AG04450 (cell line): ENCODE results near the gene FAF1. TPM values are rescaled to one million over a fixed set of nuclear protein-coding genes. Genes with fewer than 3 reads are reported as not detected.

Experiments
- CTCF ChIA-PET: fragments of 300-600, 350-600 bp; formaldehyde crosslinking; extraction: SDS; loops from one replicate; lab custom pipeline; 2022; ENCODE audit warnings: antibody characterized with exemption, inconsistent platforms; lab: Charles Lee
- POLR2A ChIA-PET: fragments of 350-600 bp; formaldehyde crosslinking; extraction: SDS; loops from one replicate; lab custom pipeline; 2021; ENCODE audit warnings: antibody characterized with exemption, inconsistent platforms; lab: Yijun Ruan, JAX
- DNase-seq: peaks from one replicate; pipeline ENCODE4 v3.0.0-alpha.2; 2011; ENCODE audit warnings: low read depth, low spot score
- H3K27ac ChIP-seq: one replicate; pipeline ENCODE4 v1.5.1; 2012; ENCODE audit warnings: low read depth, low read length, control low read depth
- H3K27me3 ChIP-seq: one replicate; pipeline ENCODE4 v1.6.0; 2012; ENCODE audit warnings: low read length; ENCODE audit not compliant: control insufficient read depth, insufficient read depth
- H3K4me3 ChIP-seq: 2 replicates; pipeline ENCODE4 v1.5.1; 2011; ENCODE audit warnings: mild to moderate bottlenecking, low read depth, low read length, control low read depth
- H3K9me3 ChIP-seq: 2 replicates; pipeline ENCODE4 v1.5.1; 2012; ENCODE audit warnings: low read length; ENCODE audit not compliant: control insufficient read depth, insufficient read depth
- polyA plus RNA-seq: library from polyadenylated mRNA; depleted of rRNA; stranded (reverse); fragments of >200 nt; gene quantifications from 2 replicates; pipeline ENCODE4 v1.2.3, GENCODE V29; 2011
- TF ChIP-seq, protein P1 (sequence below): IDR thresholded peaks from 2 replicates; pipeline ENCODE4 v1.5.1; 2011; ENCODE audit warnings: low read depth, low read length, control low read depth, inconsistent platforms

The FAF1 gene
- polyA plus RNA-seq, 1 experiment = 37.9 TPM

DNA sequence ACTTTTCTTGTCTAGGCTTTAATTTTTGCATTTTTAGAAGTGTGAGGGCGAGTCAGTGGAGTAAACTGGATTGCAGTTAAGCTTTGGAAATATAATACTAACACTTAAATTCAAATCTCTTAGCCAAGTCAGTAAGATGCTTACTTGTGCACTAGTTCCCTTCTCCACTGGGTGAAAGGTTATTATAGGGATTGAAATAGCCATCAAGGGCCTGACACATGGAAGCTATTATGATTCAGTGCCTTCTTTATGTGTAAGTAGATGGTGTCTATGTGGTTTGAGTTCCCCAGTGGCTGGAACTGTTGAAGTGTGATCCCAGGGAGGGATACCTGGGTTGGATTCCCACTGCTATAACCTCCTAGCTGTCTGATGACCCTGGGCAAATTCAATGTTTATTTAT, 512.1 kb downstream of the FAF1 start:
- no peak for DNase-seq
- no peak overlapping the region for H3K27ac ChIP-seq
- H3K27me3 ChIP-seq = no peaks in the 10 kb centered on the region
- H3K4me3 ChIP-seq = no peak overlapping the region
- POLR2A ChIA-PET = no interaction called here
- TF ChIP-seq, protein P1, sequence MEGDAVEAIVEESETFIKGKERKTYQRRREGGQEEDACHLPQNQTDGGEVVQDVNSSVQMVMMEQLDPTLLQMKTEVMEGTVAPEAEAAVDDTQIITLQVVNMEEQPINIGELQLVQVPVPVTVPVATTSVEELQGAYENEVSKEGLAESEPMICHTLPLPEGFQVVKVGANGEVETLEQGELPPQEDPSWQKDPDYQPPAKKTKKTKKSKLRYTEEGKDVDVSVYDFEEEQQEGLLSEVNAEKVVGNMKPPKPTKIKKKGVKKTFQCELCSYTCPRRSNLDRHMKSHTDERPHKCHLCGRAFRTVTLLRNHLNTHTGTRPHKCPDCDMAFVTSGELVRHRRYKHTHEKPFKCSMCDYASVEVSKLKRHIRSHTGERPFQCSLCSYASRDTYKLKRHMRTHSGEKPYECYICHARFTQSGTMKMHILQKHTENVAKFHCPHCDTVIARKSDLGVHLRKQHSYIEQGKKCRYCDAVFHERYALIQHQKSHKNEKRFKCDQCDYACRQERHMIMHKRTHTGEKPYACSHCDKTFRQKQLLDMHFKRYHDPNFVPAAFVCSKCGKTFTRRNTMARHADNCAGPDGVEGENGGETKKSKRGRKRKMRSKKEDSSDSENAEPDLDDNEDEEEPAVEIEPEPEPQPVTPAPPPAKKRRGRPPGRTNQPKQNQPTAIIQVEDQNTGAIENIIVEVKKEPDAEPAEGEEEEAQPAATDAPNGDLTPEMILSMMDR = no peak
- no peaks in the 10 kb centered on the region for H3K9me3 ChIP-seq
- CTCF ChIA-PET = no interaction called here

DNA sequence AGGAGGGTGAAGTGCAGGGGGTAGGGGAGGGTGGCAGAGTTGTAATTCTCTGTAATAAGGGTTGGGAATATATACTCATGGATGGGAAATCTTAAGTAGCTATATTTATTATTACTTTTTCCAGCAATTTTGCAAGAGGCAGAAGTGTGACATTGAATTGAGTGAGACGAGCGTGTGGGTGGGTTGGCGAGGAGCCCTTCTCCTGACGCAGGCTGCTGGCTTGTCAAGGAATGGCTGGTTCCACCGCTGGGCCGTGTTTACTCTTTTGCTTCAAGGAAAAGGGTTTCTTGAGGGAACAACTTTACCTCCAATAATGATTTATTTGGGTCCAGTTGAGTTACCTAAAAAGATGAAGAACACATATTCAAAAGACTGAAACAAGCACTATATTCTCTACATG, 518.9 kb downstream of the FAF1 start:
- Histone ChIP-seq H3K9me3 (no peaks in the 10 kb centered on the region), H3K4me3 (no peak overlapping the region), H3K27me3 (no peaks in the 10 kb centered on the region), H3K27ac (no peak overlapping the region)
- CTCF ChIA-PET = no interaction called here
- no peak for DNase-seq
- TF ChIP-seq, protein P1 = no peak
- POLR2A ChIA-PET = no interaction called here

DNA sequence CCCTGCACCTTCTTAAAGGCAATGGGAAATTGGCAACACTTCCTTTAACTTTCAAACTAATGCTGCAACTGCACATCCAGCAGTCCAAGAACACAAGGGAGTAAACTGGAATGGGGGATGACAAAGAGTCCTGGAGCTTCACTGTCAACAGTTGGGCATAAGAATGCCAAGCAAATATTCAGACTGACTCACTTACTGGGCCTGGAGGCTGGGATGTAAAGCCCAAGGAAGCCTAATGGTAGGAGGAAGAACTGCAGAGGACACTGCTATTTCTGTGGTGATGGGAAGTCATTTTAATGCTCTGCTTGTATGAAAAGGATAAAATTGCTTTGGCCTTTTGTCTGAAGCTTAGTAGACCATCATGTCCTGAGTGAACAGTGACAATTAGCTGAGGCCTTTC, 521.1 kb downstream of the FAF1 start:
- H3K27me3 ChIP-seq = no peaks in the 10 kb centered on the region
- POLR2A ChIA-PET = no interaction called here
- DNase-seq = no peak
- H3K4me3 ChIP-seq = no peak overlapping the region
- no peaks in the 10 kb centered on the region for H3K9me3 ChIP-seq
- CTCF ChIA-PET = no interaction called here
- TF ChIP-seq, protein P1 = 0 out of 2 replicates have a peak, but pooled peaks have one; percentile 14
- no peak overlapping the region for H3K27ac ChIP-seq

DNA sequence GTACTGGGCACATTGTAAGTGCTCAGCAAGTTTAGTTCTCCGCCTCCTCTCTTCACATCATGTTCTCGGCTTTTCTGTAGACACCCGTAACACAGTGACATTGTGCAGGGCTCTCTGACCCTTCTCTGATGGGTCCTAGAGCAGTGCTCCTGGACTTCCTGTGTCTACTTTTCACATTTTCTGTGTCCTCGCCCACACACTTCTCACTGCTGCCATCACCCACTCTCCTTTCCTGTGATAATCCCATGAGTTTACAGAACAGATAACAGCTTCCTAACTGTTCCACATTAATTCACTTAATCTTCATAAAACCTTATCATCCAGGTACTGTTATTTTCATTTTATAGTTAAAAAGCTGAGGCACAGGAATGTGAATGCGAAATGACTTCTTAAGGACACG, 523.6 kb downstream of the FAF1 start:
- ChIA-PET CTCF (interaction anchor here (0.7 kb wide), 1 partner anchor 269 kb away, joined by 8 read pairs; no protein-coding TSS in a partner anchor), POLR2A (no interaction called here)
- TF ChIP-seq, protein P1 = no peak
- H3K4me3 ChIP-seq = no peak overlapping the region
- H3K27ac ChIP-seq = no peak overlapping the region
- H3K9me3 ChIP-seq = no peaks in the 10 kb centered on the region
- H3K27me3 ChIP-seq = peaks cover 12% of the 10 kb centered on the region
- no peak for DNase-seq

DNA sequence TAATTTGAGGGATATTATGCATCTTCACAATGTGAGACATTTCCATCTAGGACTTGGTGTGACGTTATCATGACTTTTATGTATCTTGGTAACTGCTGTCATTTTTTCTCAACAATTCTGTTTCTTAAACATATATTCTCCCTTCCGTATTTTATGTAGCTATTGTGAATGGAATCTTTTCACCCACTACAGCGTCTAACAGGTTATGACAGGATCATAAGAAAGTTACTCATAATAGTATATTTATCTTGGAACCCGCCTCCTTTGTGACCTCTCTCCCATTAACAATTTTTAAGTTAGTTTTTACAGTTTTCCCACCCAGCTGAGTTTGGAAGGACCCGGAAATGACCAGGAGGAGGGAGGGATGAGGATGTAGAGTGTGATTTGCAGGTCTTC, 530.1 kb downstream of the FAF1 start:
- Histone ChIP-seq H3K27me3 (peaks cover 75% of the 10 kb centered on the region), H3K4me3 (no peak overlapping the region), H3K27ac (no peak overlapping the region), H3K9me3 (peaks cover 7% of the 10 kb centered on the region; the same call in 1 of the 2 replicates)
- ChIA-PET CTCF (interaction anchor here (0.7 to 1.5 kb wide), 2 partner anchors 175 to 274 kb away, joined by 3 to 7 read pairs; no protein-coding TSS in a partner anchor), POLR2A (no interaction called here)
- no peak for DNase-seq
- TF ChIP-seq, protein P1 = no peak
